ENCODE results near the gene UBR1.
A peak's percentile ranks its signal among the peaks of the same experiment; 100 is the strongest.

Gene UBR1

DNA sequence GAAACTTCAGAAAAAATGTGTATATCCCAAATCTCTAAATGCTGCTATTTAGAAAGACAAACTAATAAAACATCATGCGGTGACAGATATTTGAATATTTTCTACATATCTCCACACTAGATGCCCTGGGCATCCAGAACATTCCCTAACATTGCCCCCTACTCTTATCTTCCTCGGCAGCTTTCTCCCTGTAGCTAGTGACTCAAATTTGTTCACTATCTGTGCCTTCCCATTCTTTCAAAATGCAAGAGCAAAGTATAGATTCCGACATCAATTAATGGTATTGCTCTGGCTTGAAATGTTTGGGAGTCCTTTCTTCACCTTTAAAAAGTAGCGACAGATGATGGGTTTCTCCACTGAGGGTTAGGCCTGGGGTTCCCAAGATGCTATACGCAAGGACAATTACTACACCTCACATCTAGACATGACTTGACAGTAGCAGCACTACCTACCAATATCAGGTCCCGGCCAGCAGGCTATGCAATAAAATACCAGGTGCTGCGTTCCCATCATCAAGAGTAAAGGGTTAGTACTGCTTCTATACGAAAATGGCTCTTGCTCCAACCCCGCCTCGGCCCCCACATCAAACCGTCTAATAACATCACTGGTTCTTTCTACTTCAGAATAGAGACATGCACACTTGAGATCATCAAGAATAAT is 631 bp downstream of the UBR1 start:
- no peak for DNase-seq

DNA sequence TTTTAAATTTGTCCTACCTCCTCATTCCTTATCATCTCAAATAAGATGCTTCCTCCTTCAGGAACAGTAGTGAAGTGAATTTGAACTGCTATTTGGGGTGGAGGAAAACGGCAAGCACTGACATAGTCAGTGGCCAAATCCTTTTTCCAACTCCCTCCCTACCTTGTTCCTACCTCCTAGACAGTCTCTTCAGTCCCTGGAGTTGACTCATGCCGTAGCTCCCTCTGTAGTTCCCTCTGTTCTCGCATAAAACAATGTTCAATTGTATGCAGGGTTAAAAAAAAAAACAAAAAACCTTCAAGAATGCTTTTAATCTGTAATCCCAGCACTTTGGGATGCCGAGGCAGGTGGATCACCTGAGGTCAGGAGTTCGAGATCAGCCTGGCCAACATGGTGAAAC is 1.4 kb downstream of the UBR1 start:
- DNase-seq = no peak

DNA sequence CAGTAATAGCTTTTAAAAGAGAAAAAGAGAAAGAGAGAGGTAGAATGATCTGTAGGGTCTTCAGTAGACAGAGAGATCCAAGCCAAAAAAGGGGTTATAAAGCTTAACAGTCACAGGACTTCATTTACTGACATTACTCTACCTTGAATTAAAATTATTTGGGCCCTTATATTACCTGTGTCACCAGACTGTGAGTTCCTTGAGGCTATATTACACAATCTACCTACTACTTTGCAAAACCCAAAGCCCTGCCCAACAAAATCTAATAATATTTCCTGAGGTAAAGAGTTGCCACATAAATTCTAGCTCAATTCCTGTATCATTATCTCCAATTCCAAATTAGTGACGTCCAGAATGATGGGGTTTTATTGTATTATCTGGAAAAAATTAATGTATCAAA is 1.9 kb downstream of the UBR1 start:
- DNase-seq = no peak

DNA sequence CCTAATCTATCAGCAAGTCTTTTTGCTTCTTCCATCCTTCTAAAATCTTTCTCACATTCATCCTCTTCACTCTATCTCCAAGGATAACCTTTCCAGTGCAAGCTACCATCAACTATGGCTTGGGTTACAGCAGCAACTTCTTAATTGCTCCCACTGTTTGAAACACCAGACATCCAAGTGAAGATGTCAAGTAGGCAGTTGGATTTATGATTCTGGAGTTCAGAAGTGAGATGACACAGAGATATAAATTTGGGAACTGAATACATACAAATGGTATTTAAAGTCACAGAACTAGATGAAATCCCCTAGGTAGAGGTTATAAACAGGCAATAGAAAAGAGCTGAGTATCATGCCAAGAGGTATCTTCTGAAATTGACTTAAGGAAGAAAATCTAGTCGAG is 3.7 kb downstream of the UBR1 start:
- DNase-seq = no peak

DNA sequence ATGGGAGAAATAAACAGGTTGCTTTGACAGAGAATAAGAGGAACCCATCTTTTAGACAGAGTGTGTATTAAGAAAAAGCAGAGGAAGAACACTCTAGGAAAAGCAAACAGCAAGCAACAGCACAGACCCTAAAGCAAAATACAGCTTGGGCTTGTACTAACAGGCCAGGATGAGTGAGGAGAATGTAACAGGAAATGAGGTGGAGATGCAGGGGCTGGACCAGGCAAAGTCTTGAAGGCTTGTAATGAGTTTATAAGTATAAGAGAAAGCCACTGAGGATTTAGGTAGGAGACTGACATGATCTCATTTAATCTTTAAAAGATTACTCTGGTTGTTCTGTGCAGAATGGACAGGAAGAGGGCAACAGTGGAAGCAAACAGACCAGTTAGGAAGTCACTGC is 4.9 kb downstream of the UBR1 start:
- DNase-seq = no peak

DNA sequence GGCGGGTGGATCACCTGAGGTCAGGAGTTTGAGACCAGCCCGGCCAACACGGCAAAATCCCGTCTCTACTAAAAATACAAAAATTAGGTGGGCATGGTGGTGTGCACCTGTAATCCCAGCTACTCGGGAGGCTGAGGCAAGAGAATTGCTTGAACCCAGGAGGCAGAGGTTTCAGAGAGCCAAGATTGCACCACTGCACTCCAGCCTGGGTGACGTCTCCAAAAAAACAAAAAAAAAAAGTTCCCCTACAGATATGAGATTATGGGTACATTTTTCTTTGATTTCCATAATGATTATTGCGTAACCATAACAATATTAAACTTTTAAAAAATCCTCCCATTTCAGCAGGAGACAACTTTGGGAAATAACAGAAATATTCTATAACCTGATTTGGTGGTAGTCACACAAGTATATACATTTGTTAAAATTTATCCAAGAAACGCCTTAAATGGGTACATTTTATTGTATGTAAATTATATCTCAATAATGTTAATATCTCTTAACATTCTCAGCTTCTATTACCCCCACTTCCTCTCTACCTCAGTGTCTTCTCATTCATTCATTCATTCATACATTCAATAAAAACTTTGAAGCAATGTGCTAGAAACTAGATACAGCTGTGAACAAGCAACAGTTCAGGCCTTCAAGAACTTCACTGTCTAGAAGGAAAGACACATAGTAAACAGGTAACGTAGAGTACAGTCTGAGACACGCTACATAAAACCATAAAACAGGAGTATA is 6.6 kb downstream of the UBR1 start:
- DNase-seq = no peak

DNA sequence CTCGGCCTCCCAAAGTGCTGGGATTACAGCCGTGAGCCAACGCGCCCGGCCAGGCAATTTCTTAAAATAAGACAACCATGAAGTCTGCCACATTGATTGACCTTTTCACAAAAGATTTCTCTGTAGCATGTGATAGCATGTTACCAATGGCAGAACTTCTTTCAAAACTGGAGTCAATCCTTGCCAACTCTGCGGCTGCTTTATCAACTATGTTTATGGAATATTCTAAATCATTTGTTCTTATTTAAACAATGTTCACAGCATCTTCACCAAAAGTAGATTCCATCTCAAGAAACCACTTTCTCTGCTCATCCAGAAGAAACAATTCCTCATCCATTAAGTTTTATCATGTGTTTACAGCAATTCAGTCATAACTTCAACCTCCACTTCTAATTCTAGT is 9.4 kb downstream of the UBR1 start:
- no peak for DNase-seq

DNA sequence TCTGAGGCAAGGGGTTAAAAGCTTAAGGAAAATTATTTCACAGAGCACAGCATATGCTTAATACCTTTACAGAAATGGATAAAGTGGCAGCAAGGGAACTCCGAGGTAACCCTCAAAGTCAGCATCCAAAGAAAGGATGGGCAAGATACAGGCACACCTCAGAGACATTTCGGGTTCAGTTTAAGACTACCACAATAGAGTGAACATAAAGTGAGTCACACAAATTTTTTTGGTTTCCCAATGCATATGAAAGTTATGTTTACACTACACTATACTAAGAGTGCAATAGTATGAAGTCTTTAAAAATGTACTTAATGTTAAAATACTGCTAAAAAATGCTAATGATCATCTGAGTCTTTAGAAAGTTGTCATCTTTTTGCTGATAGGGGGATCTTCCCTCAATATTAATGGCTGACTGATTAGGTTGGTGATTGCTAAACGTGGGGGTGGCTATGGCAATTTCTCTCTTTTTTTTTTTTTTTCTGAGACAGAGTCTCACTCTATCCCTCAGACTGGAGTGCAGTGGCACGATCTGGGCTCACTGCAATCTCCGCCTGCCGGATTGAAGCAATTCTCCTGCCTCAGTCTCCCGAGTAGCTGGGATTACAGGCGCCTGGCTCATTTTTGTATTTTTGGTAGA is 10.0 kb downstream of the UBR1 start:
- DNase-seq = peak; percentile 29

DNA sequence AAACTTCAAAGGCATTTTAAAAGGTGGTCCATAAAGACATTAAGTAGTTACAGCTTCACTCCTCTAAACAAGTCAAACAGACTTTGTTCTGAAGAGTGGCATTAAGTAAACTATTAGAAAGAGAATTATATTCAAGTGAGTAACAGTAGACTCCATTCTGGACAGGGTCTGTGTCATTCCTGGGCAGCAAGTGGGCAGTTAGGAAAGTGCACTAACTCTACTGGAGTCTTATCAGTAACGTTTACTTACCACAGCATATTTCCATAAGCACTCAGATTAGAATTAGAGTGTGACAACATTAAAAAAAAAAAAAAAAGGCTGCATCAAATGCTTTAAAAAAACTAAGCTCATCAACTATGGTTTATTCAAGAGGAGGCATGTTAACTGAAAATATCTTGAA is 10.6 kb downstream of the UBR1 start:
- peak; percentile 6 for DNase-seq

DNA sequence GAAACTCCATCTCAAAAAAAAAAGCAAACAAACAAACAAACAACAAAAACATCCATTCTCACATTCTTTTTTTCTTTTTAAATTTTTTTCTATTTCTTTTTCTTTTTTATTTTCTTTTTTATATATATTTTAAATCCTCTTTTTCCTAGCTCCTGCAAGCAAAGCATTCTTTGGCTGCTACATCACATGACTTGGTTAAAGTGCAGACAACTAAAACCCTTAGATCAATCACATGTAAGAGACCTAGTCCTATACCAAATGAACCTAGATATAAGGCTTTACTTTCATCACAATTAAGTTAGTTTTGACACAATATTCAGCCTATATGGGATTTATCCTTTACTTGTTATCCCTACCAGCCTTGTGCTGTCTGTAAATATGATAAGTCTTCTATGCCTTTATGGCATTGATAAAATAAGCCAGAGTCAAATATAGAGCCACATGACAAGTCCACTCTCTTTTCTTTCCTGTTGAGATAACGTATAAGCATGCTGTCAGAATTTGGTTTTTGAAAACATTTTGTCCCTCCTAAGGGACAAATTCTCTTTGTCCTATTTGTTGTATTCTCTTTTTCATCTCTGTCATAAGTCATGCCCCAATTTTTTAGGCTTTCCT is 11.3 kb downstream of the UBR1 start:
- no peak for DNase-seq

DNA sequence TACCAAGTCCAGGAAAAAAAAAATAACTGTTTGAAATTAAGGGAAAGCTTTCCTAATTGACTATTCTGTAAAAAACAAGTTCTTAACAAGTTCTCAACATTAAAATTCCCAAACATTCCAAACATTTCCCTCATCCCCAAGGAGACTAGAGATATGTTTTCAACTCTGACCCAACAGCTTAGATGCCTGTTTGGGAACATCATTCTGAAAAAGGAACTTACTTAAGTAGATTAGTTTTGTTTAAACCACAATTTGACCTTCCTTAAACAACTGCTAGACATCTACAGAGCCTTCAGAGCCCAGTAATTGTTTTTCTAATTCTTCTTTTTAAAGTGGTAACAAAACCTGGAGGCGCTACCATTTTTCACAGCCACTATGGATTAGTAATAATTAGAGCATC is 12.8 kb downstream of the UBR1 start:
- peak; percentile 41 for DNase-seq

DNA sequence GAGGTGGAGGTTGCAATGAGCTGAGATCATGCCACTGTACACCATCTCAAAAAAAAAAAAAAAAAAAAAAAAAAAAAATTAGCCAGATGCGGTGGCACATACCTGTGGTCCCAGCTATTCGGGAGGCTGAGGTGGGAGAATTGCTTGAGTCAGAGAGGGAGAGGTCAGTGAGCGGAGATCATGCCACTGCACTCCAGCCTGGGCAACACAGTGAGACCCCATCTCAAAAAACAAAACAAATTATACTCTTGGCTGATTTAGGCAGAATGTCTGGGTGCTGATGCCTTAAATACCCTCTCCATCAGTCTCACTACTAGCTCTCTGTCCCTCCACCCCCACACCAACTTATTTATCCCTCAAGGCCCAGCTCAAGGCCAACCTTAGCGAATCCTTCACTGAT is 14.0 kb downstream of the UBR1 start:
- no peak for DNase-seq

DNA sequence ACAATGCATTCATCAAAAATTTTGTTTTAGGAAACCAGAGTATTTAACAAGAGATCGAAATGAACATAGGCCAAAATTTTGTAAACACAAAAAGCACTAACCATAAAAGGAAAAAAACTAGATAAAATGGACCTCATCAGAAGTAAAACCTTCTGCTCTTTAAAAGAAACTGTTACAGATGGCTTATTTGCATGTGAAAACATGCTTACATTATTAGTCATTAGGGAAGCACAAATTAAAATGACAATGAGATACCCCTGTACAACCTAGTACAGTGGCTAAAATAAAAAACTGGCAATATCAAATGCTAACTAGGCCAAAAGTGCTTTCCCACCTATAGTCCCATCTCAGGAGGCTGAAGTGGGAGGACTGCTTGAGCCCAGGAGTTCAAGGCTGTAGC is 19.3 kb downstream of the UBR1 start:
- peak; percentile 29 for DNase-seq

DNA sequence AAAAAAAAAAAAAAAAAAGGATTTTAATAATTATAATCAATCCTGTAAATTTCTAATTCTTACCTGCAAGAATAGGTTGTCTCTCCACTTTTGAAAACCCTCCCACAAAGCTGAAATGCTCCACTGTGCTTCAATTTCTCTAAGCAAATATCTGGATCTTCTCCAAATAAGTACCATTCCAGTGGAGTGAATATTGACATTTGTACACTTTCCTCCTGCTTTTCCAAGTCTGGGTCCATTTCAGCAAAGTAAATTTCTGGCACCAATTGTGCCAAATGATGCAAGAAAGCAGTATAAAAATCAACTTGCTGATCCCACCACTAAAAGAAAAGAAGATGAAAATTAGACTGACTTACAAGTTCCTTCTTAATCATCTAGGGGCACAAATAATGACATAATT is 19.9 kb downstream of the UBR1 start:
- peak; percentile 40 for DNase-seq

DNA sequence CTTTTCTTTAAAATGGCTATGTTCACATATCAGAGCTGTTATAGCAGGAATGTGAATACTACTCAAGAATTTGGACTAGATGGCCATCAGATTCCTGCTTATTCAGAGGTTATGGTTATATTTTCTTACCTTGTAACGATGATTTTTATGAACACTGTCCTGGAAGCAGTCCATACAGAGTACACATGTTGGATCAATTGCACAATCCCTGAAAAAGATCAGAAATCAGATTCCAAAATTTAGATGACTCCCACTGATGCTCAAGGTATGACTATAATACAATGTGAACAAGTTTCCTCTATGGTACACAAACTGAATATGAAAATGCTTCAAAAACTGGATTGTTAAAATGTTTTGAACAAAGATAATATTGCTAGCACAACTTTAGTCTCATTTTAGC is 23.3 kb downstream of the UBR1 start:
- no peak for DNase-seq

DNA sequence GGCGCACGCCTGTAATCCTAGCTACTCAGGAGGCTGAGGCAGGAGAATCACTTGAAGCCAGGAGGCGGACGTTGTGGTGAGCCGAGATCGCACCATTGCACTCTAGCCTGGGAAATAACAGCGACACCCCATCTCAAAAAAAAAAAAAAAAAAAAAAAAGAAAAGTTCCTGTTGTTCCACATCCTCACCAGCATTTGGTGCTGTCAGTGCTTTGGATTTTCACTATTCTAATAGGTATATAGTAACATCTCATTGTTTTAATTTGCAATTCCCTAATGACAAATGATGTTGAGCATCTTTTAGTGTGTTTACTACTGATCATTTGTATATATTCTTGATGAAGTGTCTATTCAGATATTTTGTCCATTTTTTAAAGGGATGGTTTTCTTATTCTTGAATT is 24.6 kb downstream of the UBR1 start:
- no peak for DNase-seq

DNA sequence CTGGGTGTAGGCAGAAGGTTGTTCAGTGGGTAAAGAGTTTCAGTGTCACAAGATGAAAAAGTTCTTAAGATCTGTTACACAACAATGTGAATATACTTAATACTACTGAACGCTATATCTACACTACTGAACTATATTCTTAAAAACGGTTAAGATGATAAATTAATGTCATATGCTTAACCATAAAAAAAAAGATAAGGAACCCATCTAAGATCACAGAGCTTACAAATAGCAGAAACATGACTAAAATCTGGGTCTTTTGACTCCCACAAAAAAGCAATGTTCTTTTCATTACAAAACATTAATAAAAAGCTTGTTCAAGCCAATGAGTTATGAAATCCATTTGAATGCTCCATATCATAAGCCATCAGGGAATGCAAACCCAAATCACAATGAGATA is 34.4 kb downstream of the UBR1 start:
- no peak for DNase-seq

DNA sequence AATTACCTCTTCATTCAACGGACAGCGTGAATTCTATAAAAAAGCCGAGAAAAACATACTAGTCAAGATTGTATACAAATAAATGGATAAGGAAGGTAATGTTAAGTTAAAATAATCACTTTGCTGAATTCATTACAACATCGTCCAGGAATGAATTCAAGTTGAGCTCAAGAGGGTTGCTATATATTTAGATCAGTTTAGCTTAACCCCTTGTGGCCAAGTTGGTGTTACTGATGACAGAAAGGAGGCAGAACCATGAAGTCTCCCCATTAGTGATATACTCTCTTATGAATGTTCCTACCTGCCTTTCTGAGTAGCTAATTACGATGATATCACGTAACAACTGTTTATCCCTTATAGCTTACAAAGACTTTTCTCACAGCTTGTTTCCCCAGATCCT is 34.9 kb downstream of the UBR1 start:
- DNase-seq = no peak

DNA sequence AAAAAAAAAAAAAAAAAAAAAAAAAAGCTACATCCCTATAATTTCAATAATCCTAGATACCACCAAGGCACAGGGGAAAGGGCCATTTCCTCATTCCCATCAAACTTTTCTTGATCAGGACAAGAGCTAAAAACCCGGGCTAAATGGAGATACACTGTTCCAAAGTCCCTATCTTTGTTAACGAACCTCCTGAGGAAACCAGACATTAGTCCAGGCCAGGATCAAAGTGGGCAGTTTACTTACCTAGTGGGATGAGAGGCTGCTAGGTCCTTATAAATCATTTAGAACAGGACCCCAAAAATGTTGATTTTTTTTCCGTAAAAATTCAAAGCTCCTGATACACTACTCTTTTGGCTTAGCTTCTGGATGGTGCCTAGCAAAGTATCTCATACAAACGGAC is 35.6 kb downstream of the UBR1 start:
- no peak for DNase-seq

DNA sequence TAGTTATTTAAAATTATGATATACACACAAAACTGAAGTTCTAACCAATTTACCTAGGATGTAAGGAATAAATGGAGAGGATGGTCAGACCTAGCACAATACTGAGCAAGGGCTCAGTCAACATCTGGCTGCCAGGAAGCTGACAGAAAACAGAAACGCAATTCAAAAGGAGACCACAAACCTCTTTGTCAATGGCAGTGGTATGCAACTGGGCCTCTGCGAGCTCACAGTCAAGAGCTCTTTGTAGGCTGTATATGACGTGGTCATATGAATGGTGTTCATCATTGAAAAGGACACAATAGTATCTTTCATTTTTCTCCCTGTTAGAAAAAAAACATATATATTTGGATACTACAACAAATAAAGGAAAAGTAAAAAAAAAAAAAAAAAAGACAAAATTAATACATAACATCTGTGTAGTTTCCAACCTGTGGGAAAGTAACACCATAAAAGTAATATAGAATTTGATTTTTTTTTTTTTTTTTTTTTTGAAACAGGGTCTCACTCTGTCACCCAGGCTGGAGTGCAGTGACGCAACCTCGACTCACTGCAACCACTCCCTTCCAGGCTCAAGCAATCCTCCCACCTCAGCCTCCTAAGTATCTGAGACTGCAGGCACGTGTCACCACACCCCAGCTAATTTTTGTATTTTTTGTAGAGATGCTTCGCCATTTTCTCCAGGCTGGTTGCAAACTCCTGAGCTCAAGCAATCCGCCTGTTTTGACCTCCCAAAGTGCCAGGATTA is 37.9 kb downstream of the UBR1 start:
- DNase-seq = peak; percentile 67

DNA sequence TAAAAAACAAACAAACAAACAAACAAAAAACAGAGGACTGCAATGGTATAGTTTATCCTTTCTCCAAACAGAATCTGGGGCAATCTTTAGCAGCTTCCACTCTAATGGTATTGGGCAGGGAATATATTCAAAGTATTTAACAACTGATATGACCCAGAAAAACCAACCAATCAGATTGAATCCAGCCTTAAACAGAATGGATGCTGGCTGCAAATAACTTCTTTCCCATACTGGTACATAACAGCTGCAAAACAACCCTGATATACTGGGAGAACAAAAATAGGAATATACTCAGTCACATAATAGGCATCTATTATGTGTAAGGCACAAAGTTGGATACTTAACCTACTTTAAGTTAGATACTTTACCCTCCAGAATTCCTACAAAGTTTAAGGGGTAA is 49.1 kb downstream of the UBR1 start:
- DNase-seq = no peak

DNA sequence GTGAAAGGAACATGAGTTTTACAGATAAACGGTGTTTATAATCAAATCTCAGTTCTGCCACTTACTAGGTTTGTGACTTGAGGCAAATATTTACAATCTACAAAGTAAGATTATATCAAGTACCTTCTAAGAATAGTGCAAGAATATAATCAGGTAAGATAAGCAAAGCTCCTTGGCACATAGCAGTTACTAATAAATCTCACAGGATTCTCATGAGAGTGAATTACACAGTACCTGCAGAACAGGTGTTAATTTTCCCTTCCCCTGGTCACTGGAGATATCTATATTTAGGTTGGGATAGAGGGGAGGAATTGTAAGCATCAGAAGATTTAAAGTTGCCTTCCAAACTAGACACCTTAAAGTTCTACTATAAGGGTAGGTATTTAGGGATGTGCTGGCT is 53.0 kb downstream of the UBR1 start:
- DNase-seq = no peak

DNA sequence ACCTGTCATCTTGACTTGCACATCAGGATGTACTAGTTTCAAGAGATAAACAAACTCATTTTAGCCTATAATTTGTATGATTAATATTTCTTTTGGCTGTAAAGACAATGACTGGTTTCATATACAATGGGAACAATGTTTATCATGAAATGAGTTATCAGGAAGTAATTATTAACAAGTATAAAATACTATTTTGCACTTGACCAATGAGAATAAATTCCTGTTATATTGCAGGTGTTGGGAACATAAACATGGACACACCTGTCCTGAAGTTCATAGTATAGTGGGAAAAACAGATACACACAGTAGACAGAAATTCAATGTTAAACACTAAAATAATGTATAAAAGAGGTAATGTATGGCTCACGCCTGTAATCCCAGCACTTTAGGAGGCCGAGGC is 56.9 kb downstream of the UBR1 start:
- no peak for DNase-seq
